ACHN (cell line): ENCODE data around the gene EGFL6.

Source experiments
- DNase-seq: peaks from one replicate; pipeline ENCODE4 v3.0.0-alpha.2; 2015
- in situ Hi-C: cut with HindIII; loops from 2 replicates; pipeline ENCODE4 v1.10.0; 2017; ENCODE audit warnings: low sequenced_read_pairs, low pct_ligation_motif_present, low pct_unique_long_range_greater_than_20kb

Gene EGFL6

GRCh38 chrX:13569479-13570260 lies at the start of gene EGFL6:
TSS of gene EGFL6 (plus strand) at chrX:13569601. CDS start at chrX:13569862, 261 bp downstream.
- in situ Hi-C loops, result no loop called here
- DNase-seq, result no peak

GRCh38 chrX:13520351-13520750 lies 49.0 kb upstream of the EGFL6 start:
- DNase-seq, result no peak
- in situ Hi-C loops, result no loop called here

DNA sequence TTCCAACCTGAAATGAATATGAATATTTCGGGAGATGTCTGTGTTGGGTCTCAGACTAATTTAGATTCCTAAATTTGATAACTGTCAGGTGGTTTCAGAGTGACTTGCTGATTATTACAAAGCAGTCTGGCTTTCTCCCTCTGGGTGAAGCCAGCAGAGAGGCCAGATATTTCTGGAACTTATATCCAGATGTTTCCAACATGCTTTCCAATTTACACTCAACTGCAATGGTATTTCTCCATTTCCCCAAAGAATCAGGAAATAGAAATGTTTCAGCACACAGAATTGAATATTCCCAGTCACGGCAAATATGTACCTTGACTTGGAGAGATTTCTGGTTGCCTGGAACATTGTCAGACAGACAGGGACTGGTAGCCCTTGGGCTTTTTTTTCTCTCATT lies 48.5 kb upstream of the EGFL6 start:
- in situ Hi-C loops, result no loop called here
- DNase-seq, result no peak

DNA sequence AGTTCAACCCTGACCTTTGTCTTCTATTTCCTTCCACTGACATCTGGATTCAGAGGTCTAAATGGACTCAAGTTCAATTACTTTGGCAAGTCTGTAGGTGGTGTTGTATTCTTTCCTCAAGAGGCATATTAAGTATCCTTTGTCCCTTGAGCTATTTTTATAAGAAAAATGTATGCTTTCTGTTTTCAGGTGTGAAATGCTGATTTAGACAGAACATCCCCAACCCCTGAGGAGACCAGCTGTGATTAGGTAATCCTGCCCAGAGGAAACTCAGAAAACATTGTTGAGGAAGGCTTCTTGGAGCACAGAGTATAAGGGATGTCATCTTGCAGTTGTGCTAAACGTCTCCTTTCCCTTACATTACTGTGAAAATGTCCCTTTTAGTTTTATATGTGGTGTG lies 46.6 kb upstream of the EGFL6 start:
- in situ Hi-C loops, result no loop called here
- no peak for DNase-seq

- in situ Hi-C loops, result no loop called here
- DNase-seq, result peak; percentile 31
These were observed 35.7 kb upstream of the EGFL6 start for GRCh38 chrX:13533726-13534125.

DNA sequence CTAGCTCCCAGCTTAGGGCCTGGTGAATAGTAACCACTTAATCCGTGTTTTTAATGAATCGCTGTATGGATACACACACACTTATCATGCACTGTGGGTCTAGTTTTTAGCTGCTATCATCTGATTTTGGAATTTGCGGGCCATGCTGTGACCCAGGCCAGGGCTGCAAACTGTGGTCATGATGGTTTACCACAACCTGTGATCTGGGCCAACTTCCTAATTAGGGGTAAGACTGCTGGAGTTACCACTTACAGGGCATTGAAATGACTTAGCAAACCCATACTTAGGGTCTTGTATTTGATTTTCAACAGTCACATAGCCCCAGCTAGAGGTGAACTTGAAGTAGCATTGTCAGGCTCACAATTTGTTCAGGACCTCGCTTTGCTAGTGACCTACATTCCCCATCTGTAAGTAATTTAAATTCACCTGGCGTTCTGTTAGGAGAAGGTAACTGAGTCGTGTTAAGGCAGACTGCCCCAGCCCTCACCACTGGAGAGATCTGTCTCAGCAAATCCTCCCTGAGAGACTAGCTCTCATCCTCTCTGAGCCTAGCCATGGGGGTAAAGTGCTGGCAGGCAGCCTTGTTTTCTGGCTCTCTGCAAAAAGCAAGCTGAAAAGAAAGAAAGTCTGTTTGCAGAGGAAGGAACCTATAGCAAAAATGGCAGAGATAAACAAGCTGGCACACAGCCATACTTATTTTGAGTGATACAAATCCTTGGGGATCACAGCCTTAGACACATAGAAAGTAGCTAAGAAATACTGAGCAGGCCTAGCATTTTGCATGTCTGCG lies 33.8 kb upstream of the EGFL6 start:
- DNase-seq, result no peak
- in situ Hi-C loops, result no loop called here

- DNase-seq, result no peak
- in situ Hi-C loops, result no loop called here
These were observed 32.9 kb upstream of the EGFL6 start for GRCh38 chrX:13536551-13536950.

GRCh38 chrX:13538414-13538813 lies 31.0 kb upstream of the EGFL6 start:
- in situ Hi-C loops, result no loop called here
- DNase-seq, result no peak

DNA sequence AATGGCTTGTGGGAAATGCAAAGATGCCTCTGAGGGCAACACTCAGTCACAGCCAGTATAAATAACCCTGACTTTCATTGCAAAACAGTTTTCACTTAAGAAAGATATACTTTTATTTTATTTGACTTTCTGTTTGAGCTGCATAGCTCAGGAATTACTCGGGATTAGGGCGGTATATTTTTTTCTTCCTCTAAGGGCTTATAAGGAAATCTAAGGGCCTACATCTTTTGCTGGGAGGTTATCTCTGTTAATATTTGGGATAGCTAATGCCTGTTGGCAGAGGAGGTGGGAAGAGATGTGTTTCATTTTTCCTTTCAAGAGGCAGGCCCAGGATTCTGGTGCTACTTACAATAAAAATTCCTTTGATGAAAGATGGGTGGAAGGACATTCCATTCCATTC lies 28.8 kb upstream of the EGFL6 start:
- in situ Hi-C loops, result no loop called here
- no peak for DNase-seq

DNA sequence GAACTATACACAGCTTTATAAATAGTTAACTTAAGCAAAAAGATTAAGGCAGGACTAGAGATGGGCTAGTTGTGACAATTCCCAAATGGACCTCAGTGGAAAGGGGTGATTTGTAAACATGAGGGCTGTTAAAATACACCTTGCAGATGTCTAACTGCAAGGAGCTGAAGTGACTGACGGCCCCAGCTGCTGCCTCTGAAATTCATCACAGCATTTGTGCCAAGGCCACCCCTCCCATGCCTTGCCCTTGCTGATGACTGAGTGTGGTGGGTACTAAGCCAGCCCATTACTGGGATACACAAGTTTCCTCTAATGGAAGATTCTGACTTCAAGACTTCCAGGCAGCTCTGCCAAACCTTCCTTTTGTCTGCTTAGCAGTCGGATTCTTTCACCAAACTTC lies 23.7 kb upstream of the EGFL6 start:
- in situ Hi-C loops, result no loop called here
- no peak for DNase-seq

DNA sequence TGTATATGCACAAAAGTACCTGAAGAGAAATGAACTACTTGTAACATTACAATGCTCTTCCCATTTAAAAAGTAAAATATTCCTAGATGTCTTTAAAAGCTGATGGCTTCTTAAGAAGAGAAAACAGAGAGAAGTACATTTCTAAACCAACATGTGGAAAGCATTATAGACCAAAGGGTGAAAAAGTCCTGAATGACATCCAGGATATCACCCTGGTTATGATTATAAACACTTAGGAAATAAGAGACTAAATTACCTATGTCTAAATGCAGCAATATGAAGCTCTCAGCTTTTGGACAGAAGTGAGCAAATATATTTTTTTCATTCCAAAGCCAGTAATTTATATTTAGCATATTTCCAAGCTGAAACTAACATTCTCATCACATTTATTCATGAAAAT lies 21.7 kb upstream of the EGFL6 start:
- in situ Hi-C loops, result no loop called here
- DNase-seq, result no peak

- in situ Hi-C loops, result no loop called here
- DNase-seq, result no peak
These were observed 19.1 kb upstream of the EGFL6 start for GRCh38 chrX:13550346-13550745.

- no peak for DNase-seq
- in situ Hi-C loops, result no loop called here
These were observed 17.8 kb upstream of the EGFL6 start for GRCh38 chrX:13551610-13552009.

DNA sequence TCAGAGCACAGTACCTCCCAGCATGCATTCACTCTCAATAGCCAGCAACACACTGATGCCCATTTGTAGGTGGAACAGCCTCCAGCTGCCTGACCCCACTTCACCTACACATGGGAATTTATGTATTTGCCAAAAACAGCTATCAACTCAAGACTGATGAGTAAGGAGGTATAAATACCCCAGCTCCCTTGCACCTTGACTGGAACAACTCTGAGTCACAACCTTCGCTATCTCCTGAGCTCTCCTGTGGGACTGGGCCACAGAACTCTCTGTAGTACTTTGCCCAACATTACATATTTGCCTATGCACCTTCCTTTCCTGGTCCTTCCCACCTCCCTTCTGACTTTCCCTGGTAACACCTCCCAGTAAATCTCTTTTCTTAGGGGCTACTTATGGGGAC lies 16.5 kb upstream of the EGFL6 start:
- no peak for DNase-seq
- in situ Hi-C loops, result no loop called here

- in situ Hi-C loops, result no loop called here
- DNase-seq, result no peak
These were observed 3.9 kb upstream of the EGFL6 start for GRCh38 chrX:13565511-13565910.

GRCh38 chrX:13570261-13570605 lies 832 bp downstream of the EGFL6 start:
- DNase-seq, result no peak
- in situ Hi-C loops, result no loop called here

- in situ Hi-C loops, result no loop called here
- no peak for DNase-seq
These were observed 1.7 kb downstream of the EGFL6 start for GRCh38 chrX:13571136-13571535.

DNA sequence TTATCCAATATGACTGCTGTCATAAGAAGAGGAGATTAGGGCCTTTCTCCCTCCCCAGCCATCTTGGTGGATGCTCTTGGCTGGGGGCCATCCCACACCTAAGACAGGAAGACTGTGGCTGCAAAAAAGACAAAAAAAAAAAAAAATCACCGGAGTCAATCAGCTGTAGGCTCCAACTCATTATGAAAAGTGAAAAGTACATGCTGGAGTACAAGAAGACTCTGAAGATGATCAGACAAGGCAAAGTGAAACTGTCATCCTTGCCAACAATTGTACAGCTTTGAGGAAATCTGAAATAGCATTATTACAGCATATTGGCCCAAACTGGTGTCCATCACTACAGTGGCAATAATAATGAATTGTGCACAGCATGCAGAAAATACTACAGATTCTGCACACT lies 5.2 kb downstream of the EGFL6 start:
- DNase-seq, result no peak
- in situ Hi-C loops, result no loop called here

- in situ Hi-C loops, result no loop called here
- DNase-seq, result no peak
These were observed 10.3 kb downstream of the EGFL6 start for GRCh38 chrX:13579661-13580060.

- DNase-seq, result no peak
- in situ Hi-C loops, result no loop called here
These were observed 12.2 kb downstream of the EGFL6 start for GRCh38 chrX:13581554-13581953.
